Stimulated activated naive B cell treated with anti-CD40 and anti-IgM and Interleukin-4, amounts not matched to agents 10 μg/mL and 1 μg/mL and 100 μg/mL, for 72 hours (primary cell): ENCODE results near the gene ARHGAP44.
A peak's percentile ranks its signal among the peaks of the same experiment; 100 is the strongest.

Experiments used
- ATAC-seq, 2 donors: fragments of 150-1000 bp; cut with Tn5 transposase; replicated peaks; 2 replicates each; pipeline ENCODE4 v1.10.0; 2021; ENCODE audit warnings: moderate library complexity in 1 of 2
- DNase-seq: peaks from one replicate; pipeline ENCODE4 v3.0.0; 2021
- H3K27ac Mint-ChIP-seq: one replicate; pipeline ENCODE4 v1.8.0; 2022; ENCODE audit warnings: mild to moderate bottlenecking, mixed read lengths
- H3K27me3 Mint-ChIP-seq, 2 donors: one replicate each; pipeline ENCODE4 v1.8.0; 2022; ENCODE audit warnings: mixed read lengths in 2 of 2
- H3K36me3 Mint-ChIP-seq, 2 donors: one replicate each; pipeline ENCODE4 v1.8.0; 2022; ENCODE audit warnings: mixed read lengths in 2 of 2, mild to moderate bottlenecking in 1 of 2
- H3K4me1 Mint-ChIP-seq, 2 donors: one replicate each; pipeline ENCODE4 v1.8.0; 2022; ENCODE audit warnings: mixed read lengths in 2 of 2, mild to moderate bottlenecking in 1 of 2
- H3K4me3 Mint-ChIP-seq, 2 donors: one replicate each; pipeline ENCODE4 v1.8.0; 2022; ENCODE audit warnings: mild to moderate bottlenecking in 2 of 2, mixed read lengths in 2 of 2, moderate library complexity in 1 of 2
- H3K9me3 Mint-ChIP-seq, 2 donors: one replicate each; pipeline ENCODE4 v1.8.0; 2022; ENCODE audit warnings: mixed read lengths in 2 of 2, mild to moderate bottlenecking in 1 of 2

Gene ARHGAP44

DNA sequence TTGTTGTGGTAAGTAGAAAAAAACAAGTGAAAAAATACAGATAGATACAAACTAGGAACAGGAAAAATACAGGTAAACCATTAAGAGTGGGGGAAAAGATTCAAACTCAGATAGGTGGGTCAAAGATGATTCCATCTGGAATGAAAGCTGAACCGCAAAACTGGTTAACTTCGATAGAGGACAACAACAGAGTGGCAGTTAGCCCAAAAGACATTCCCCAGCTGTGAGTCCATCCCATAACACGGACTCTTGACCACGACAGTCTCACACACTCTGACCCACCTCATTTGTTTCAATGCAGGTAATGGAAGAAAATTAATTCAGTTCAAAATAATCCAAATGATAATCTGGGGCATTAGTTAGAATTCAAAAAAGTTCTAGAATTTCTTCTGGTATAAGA lies 215.0 kb downstream of the ARHGAP44 start:
- Mint-ChIP-seq H3K27me3 (no peaks in the 10 kb centered on the region), H3K27ac (no peak overlapping the region), H3K4me3 (no peak overlapping the region), H3K36me3 (peaks cover 25 to 33% of the 10 kb centered on the region in 2 donors), H3K9me3 (no peaks in the 10 kb centered on the region), H3K4me1 (peaks cover 0 to 5% of the 10 kb centered on the region in 2 donors)
- ATAC-seq (no peak), DNase-seq (no peak)

- no peak overlapping the region for H3K4me3 Mint-ChIP-seq
- H3K4me1 Mint-ChIP-seq = peaks cover 0 to 5% of the 10 kb centered on the region in 2 donors
- H3K27ac Mint-ChIP-seq = no peak overlapping the region
- ATAC-seq (no peak), DNase-seq (no peak)
- no peaks in the 10 kb centered on the region for H3K9me3 Mint-ChIP-seq
- H3K27me3 Mint-ChIP-seq = no peaks in the 10 kb centered on the region
- peaks cover 33 to 34% of the 10 kb centered on the region in 2 donors for H3K36me3 Mint-ChIP-seq
Observed at GRCh38 chr17:13005530-13005929, 216.2 kb downstream of the ARHGAP44 start.

DNA sequence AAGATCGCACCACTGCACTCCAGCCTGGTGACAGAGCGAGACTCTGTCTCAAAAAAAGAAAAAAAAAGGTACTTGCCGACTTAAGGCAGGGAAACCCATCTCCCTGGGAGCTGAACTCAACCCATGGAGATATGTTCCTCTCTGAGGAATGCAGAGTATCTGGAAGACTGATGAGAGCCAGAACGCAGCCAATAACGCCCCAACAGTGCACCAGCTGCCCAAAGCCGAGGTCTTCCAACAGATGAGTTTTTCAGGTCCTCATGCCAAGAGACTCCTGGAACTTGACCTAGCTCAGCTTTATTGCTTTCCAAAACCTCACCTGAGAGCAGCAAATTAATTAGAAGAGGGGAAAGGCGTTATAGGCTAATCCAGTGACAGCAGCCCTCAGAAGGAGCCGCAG lies 219.2 kb downstream of the ARHGAP44 start:
- Mint-ChIP-seq H3K4me3 (no peak overlapping the region), H3K36me3 (peaks cover 46 to 48% of the 10 kb centered on the region in 2 donors)

GRCh38 chr17:13010959-13011358 lies 221.7 kb downstream of the ARHGAP44 start:
- DNase-seq (no peak), ATAC-seq (no peak)

More for the DNA sequence above, 219.2 kb downstream of the ARHGAP44 start:
- H3K27me3 Mint-ChIP-seq = no peaks in the 10 kb centered on the region
- H3K4me1 Mint-ChIP-seq = peaks cover 0 to 5% of the 10 kb centered on the region in 2 donors
- H3K9me3 Mint-ChIP-seq = no peaks in the 10 kb centered on the region
- ATAC-seq (no peak), DNase-seq (no peak)
- no peak overlapping the region for H3K27ac Mint-ChIP-seq

GRCh38 chr17:13014801-13015200 lies 225.5 kb downstream of the ARHGAP44 start:
- Mint-ChIP-seq H3K27ac (no peak overlapping the region), H3K4me1 (peaks cover 15 to 21% of the 10 kb centered on the region in 2 donors), H3K27me3 (no peaks in the 10 kb centered on the region), H3K36me3 (peaks cover 30 to 44% of the 10 kb centered on the region in 2 donors), H3K9me3 (no peaks in the 10 kb centered on the region), H3K4me3 (no peak overlapping the region)
- DNase-seq (no peak), ATAC-seq (no peak)

More at GRCh38 chr17:13010959-13011358, 221.7 kb downstream of the ARHGAP44 start:
- Mint-ChIP-seq H3K4me1 (peaks cover 10 to 11% of the 10 kb centered on the region in 2 donors), H3K9me3 (no peaks in the 10 kb centered on the region), H3K36me3 (peaks cover 43 to 49% of the 10 kb centered on the region in 2 donors), H3K4me3 (no peak overlapping the region), H3K27me3 (no peaks in the 10 kb centered on the region), H3K27ac (no peak overlapping the region)

DNA sequence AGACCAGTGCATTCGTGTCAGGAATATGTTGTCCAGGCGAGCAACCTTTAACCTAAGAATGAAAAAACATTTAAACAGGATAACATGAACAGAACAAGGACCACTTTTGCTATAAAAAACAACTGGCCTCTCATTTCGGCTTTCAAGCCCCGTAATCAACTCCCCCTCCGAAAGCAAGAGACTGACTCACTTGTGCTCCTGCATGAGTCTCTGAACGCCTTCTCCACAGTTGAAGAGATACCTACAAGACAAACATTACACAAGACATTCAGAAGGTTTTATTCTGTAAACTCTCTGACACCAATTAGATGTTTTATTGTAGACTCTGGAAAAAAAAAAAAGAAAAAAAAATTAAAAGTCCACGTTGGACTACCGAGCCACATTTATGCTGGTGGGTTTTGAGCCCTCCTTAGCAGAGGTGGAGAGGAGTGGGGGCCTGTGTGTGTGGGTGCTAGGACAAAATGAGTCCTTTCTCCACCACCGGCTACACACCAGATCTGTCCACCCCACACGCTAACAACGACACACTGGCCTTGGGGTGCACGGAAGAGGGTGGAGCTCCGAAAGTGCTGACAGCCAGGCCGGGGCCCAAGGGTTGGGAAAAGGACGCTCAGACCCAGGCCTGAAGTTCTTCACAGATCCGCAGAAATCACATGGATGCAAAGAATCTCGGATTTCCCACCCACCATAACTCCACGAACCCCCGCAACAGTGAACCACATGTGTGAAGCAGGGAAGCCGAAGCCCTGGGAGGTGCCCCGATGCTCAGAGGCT lies 227.8 kb downstream of the ARHGAP44 start:
- Mint-ChIP-seq H3K27ac (peak overlapping the region; percentile 96), H3K36me3 (peaks cover 21 to 30% of the 10 kb centered on the region in 2 donors), H3K9me3 (no peaks in the 10 kb centered on the region), H3K4me3 (peak overlapping the region; percentile 97 to 99), H3K27me3 (no peaks in the 10 kb centered on the region), H3K4me1 (peaks cover 15 to 21% of the 10 kb centered on the region in 2 donors)
- peak; percentile 24 to 26 for ATAC-seq
- no peak for DNase-seq

DNA sequence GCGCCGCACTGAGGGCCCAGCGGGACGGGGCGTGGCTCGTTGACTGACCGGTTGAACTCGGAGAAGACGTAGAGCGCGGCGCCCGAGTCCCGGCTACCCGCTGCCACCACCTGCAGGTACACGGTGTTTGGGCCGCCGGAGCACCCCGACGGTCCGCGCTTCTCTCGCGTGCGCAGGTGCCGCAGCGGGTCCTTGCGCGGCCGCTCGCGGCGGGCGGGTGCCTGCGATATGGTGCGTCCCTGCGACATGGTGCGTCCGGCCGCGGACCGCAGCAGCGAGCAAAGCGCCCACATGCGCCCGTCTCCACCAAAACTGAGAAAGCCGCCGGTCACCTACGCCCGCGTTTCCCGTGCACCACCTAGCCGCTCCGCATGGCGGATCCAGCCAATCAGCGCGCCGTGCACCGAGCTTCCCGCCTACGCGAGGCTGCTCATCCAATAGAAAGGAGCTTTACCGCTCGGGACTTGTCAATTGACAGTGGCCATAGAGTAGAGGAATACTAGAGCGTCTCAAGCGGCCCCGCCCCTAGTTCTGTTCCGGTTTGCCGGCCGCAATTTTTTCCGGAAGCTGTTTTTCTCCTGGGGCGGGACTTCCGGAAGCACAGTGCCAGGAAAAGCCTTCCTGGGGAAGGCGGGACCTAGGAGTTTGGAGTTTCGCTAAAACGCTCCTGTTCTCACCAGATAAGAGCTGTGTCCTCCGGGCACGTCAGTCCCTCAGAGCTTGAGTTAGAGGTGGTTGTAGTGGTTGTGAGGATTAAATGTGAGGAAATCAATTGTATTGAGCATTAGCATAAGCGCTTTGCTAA lies 228.6 kb downstream of the ARHGAP44 start, which contains the start of gene ELAC2:
ELAC2 (minus strand) TSS at position 373 of the 805 bp plus-strand sequence; CDS start at position 293, 80 bp downstream.
- DNase-seq (peak; percentile 98), ATAC-seq (peak; percentile 96 to 97)
- Mint-ChIP-seq H3K9me3 (no peaks in the 10 kb centered on the region), H3K27me3 (no peaks in the 10 kb centered on the region), H3K36me3 (peaks cover 17 to 24% of the 10 kb centered on the region in 2 donors), H3K4me3 (peak within 1 kb of the TSS; percentile 97 to 99), H3K27ac (peak within 1 kb of the TSS; percentile 96), H3K4me1 (peaks cover 15 to 21% of the 10 kb centered on the region in 2 donors)

DNA sequence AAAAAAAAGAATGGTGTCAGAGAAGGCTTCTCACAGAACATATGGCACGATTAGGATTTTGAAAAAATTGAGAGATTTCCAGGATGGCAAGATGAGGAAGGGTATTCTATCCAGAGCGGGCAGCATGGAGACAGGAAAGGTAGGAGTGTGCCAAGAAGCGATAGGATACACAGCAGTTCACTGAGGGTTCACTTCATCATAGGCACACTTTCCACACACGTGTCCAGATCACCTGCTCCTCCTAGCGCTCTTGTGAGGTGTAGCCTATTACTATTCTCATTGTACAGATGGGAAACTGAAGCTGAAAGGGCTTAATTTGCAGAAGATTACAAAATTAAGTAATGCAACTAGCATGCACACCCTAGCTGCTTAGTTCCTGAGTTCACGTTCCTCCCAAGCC lies 234.7 kb downstream of the ARHGAP44 start:
- DNase-seq (no peak), ATAC-seq (peak in 1 of 2 donors; percentile 34)
- H3K4me3 Mint-ChIP-seq = no peak overlapping the region
- peaks cover 18 to 35% of the 10 kb centered on the region in 2 donors for H3K27me3 Mint-ChIP-seq
- peaks cover 14 to 21% of the 10 kb centered on the region in 2 donors for H3K4me1 Mint-ChIP-seq
- H3K27ac Mint-ChIP-seq = no peak overlapping the region
- no peaks in the 10 kb centered on the region for H3K36me3 Mint-ChIP-seq
- H3K9me3 Mint-ChIP-seq = peaks cover 0 to 3% of the 10 kb centered on the region in 2 donors

- peak overlapping the region in 1 of 2 donors; percentile 11 for H3K4me3 Mint-ChIP-seq
- H3K9me3 Mint-ChIP-seq = peaks cover 0 to 3% of the 10 kb centered on the region in 2 donors
- ATAC-seq = peak; percentile 76 to 86
Observed at GRCh38 chr17:13024526-13025257, 235.4 kb downstream of the ARHGAP44 start.

DNA sequence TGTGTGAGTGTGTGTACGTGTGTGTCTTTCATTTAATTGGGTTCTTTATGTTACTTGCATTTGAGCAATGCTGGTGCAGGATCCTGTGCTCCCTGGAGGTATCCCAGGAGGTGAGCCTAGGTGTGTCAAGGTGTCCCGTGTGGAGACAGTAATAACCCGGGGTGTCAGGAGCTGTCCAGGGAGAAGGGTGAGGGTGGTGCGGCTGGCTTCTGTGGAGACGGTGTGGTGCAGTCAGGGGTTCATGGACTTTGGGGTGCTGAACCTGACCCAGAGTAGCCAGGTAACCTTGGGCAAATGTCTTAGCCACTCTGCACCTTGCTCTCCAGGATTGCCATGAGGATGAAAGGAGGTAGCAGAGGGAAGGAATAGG lies 235.9 kb downstream of the ARHGAP44 start:
- DNase-seq = no peak
- no peaks in the 10 kb centered on the region for H3K36me3 Mint-ChIP-seq
- no peak for ATAC-seq
- H3K27me3 Mint-ChIP-seq = peaks cover 19 to 41% of the 10 kb centered on the region in 2 donors
- H3K4me1 Mint-ChIP-seq = peaks cover 14 to 21% of the 10 kb centered on the region in 2 donors
- no peak overlapping the region for H3K4me3 Mint-ChIP-seq
- H3K27ac Mint-ChIP-seq = no peak overlapping the region
- peaks cover 0 to 3% of the 10 kb centered on the region in 2 donors for H3K9me3 Mint-ChIP-seq

More at GRCh38 chr17:13024526-13025257, 235.4 kb downstream of the ARHGAP44 start:
- Mint-ChIP-seq H3K36me3 (no peaks in the 10 kb centered on the region), H3K4me1 (peaks cover 14 to 21% of the 10 kb centered on the region in 2 donors), H3K27ac (no peak overlapping the region), H3K27me3 (peaks cover 18 to 38% of the 10 kb centered on the region in 2 donors)
- DNase-seq = peak; percentile 55

GRCh38 chr17:13025687-13026086 lies 236.4 kb downstream of the ARHGAP44 start:
- Mint-ChIP-seq H3K27ac (no peak overlapping the region), H3K4me3 (no peak overlapping the region), H3K36me3 (no peaks in the 10 kb centered on the region), H3K27me3 (peaks cover 21 to 41% of the 10 kb centered on the region in 2 donors), H3K9me3 (peaks cover 0 to 3% of the 10 kb centered on the region in 2 donors), H3K4me1 (peaks cover 14 to 21% of the 10 kb centered on the region in 2 donors)
- DNase-seq (no peak), ATAC-seq (no peak)

DNA sequence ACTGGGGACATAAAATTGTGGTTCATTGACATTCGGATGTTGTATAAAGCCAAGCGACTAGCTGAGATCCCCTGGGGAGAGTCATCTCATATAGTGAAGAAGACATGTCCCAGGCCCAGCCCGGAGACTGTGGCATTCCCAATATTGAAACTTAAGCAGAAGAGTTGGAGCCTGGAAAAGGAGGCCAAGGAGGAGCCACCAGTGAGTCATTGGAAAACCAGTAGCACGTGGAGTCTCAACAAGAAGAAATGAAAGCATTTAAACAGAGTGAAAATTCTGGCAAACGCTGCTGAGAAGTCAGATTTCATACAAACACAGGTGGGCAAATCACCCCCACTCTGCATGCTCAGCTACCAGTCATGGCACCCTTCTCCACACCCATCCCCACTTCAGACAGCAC lies 237.9 kb downstream of the ARHGAP44 start:
- Mint-ChIP-seq H3K4me1 (peaks cover 14 to 21% of the 10 kb centered on the region in 2 donors), H3K9me3 (peaks cover 0 to 3% of the 10 kb centered on the region in 2 donors), H3K4me3 (no peak overlapping the region), H3K27ac (no peak overlapping the region), H3K27me3 (peaks cover 21 to 41% of the 10 kb centered on the region in 2 donors), H3K36me3 (no peaks in the 10 kb centered on the region)
- DNase-seq = no peak
- no peak for ATAC-seq

DNA sequence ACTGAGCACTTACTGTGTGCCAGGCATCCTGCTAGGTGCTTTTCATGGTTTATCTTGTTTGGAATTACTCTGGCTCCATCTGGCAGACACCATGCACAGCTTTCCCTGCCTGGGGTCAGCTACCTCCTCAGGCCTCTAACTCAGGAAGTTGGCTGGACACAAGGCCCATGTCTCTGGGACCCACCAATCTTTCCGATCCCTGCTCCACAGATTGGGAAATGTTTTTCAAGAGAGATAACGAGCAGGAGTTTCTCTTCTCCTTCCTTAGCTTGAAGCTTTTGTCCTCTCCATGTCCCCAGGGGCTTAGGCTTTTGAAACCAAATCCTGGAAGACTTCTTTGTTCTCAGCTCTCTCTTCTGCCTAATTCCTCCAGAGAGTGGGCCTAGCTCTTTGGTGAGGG lies 240.0 kb downstream of the ARHGAP44 start:
- no peak overlapping the region for H3K27ac Mint-ChIP-seq
- peaks cover 11 to 18% of the 10 kb centered on the region in 2 donors for H3K4me1 Mint-ChIP-seq
- H3K36me3 Mint-ChIP-seq = no peaks in the 10 kb centered on the region
- no peak for ATAC-seq
- no peak for DNase-seq
- no peak overlapping the region for H3K4me3 Mint-ChIP-seq
- H3K9me3 Mint-ChIP-seq = peaks cover under 1 to 3% of the 10 kb centered on the region in 2 donors
- peaks cover 23 to 29% of the 10 kb centered on the region in 2 donors for H3K27me3 Mint-ChIP-seq

- DNase-seq (no peak), ATAC-seq (no peak)
- no peak overlapping the region for H3K4me3 Mint-ChIP-seq
- no peak overlapping the region for H3K27ac Mint-ChIP-seq
- H3K4me1 Mint-ChIP-seq = peaks cover 5 to 11% of the 10 kb centered on the region in 2 donors
- H3K9me3 Mint-ChIP-seq = peaks cover 2 to 6% of the 10 kb centered on the region in 2 donors
- H3K27me3 Mint-ChIP-seq = peaks cover 28 to 32% of the 10 kb centered on the region in 2 donors
- H3K36me3 Mint-ChIP-seq = no peaks in the 10 kb centered on the region
Observed at GRCh38 chr17:13030056-13030455, 240.8 kb downstream of the ARHGAP44 start.
